IPS-20b (cell line): ENCODE measurements around the gene SAFB2.

Source experiments
- H3K27ac ChIP-seq: one replicate; pipeline ENCODE4 v1.5.1; 2013; ENCODE audit warnings: low read length
- H3K27me3 ChIP-seq: 2 replicates; pipeline ENCODE4 v1.6.1; 2013; ENCODE audit warnings: mild to moderate bottlenecking, low read length, inconsistent platforms; ENCODE audit not compliant: insufficient read depth
- H3K36me3 ChIP-seq: 2 replicates; pipeline ENCODE4 v1.6.1; 2013; ENCODE audit warnings: low read depth, mild to moderate bottlenecking, inconsistent platforms, low read length, moderate library complexity; ENCODE audit not compliant: insufficient read depth
- H3K4me1 ChIP-seq: 2 replicates; pipeline ENCODE4 v1.6.1; 2013; ENCODE audit warnings: mild to moderate bottlenecking, control low read depth, inconsistent platforms, low read length, moderate library complexity; ENCODE audit not compliant: insufficient read depth
- H3K4me3 ChIP-seq: 2 replicates; pipeline ENCODE4 v1.5.1; 2013; ENCODE audit warnings: mild to moderate bottlenecking, low read length, inconsistent platforms
- H3K9ac ChIP-seq: 2 replicates; pipeline ENCODE4 v1.6.1; 2013; ENCODE audit warnings: low read depth, mild to moderate bottlenecking, inconsistent platforms, low read length, moderate library complexity
- H3K9me3 ChIP-seq: 2 replicates; pipeline ENCODE4 v1.6.1; 2013; ENCODE audit warnings: mild to moderate bottlenecking, low read depth, low read length, inconsistent platforms; ENCODE audit not compliant: insufficient read depth

SAFB2 gene

DNA sequence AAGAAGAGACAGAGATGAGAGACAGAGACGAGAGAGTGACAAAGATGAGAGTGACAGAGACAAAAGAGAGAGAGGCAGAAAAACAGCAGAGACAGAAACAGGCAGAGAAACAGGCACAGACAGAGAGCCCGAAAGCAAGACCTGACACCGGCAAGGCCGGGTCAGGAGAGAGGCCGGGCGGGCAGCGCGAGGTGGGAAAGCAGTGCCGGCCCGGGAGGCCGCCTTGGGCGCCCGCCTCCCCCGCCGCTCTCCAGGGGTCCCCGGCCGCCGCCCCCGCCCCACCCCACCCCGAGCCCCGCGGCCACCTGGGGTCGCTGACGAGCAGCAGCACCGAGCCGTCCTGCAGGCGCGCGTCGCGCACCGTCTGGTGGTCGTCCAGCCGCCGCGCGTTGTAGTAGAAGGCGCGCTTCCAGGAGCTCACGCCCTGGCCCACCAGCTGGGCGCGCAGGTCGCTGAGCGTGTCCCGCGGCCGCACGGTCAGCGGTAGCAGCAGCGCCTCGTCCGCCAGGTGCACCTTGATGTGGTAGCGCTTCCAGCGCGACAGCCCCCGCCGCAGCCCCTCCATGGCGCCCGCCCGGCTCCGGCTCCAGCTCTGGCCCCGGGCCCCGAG lies 55.1 kb downstream of the SAFB2 start, which contains the start of gene TINCR:
Gene TINCR, minus strand, starts transcription at position 594 of the 610 bp plus-strand sequence.
- H3K27me3 ChIP-seq = peaks cover 25% of the 10 kb centered on the region
- peak within 1 kb of the TSS; percentile 46; the same call in 1 of the 2 replicates for H3K4me3 ChIP-seq
- no peaks in the 10 kb centered on the region for H3K4me1 ChIP-seq
- H3K9ac ChIP-seq = no peak within 1 kb of the TSS
- H3K36me3 ChIP-seq = no peaks in the 10 kb centered on the region
- no peak within 1 kb of the TSS for H3K27ac ChIP-seq
- no peaks in the 10 kb centered on the region for H3K9me3 ChIP-seq

DNA sequence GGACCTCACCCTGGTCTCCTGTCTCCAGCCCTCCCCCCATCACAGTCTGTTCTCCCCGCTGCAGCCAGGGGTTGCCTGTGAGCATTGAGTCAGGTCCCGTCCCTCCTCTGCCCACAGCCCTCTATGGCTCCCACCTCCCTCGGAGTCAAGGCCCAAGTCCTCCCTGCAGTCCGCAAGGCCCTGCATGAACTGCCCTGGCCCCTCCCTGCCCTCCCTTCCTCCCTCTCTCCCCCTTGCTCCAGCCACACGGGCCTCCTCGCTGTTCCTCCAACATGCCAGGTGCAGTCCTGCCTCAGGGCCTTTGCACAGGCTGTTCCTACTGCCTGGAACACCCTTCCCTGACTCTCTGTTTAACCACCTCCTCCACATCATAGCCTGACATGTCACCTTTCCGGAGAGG lies 57.6 kb downstream of the SAFB2 start:
- Histone ChIP-seq H3K27me3 (peaks cover 25% of the 10 kb centered on the region), H3K4me3 (no peak overlapping the region), H3K9me3 (peaks cover 4% of the 10 kb centered on the region), H3K36me3 (no peaks in the 10 kb centered on the region), H3K9ac (no peak overlapping the region), H3K27ac (no peak overlapping the region), H3K4me1 (peaks cover 5% of the 10 kb centered on the region; the same call in 1 of the 2 replicates)

- peaks cover 5% of the 10 kb centered on the region; the same call in 1 of the 2 replicates for H3K4me1 ChIP-seq
- H3K9me3 ChIP-seq = peaks cover 4% of the 10 kb centered on the region
- H3K27me3 ChIP-seq = peaks cover 25% of the 10 kb centered on the region
- no peak overlapping the region for H3K4me3 ChIP-seq
- no peaks in the 10 kb centered on the region for H3K36me3 ChIP-seq
- H3K27ac ChIP-seq = no peak overlapping the region
- no peak overlapping the region for H3K9ac ChIP-seq
Observed at GRCh38 chr19:5563935-5564612, 58.5 kb downstream of the SAFB2 start.

DNA sequence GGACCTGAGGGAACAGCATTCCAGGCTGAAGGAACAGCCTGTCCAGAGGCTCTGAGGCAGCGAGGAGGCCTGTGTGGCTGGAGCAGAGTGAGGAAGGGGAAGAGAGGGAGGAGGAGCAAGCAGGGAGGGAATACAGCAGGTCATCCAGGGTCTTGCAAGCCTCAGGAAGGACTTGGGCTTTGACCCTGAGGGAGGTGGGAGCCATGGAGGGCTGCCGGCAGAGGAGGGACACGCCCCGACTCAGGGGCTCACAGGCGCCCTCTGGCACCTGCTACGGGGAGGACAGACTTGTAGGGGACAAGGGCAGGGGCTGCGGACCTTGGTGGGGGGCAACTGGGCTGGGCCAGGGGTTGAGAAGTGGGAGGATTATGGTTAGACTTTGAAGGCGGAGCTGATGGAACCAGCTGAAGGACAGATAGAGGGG lies 59.6 kb downstream of the SAFB2 start:
- no peaks in the 10 kb centered on the region for H3K36me3 ChIP-seq
- H3K4me3 ChIP-seq = no peak overlapping the region
- no peak overlapping the region for H3K27ac ChIP-seq
- H3K9ac ChIP-seq = no peak overlapping the region
- peaks cover 18% of the 10 kb centered on the region for H3K27me3 ChIP-seq
- peaks cover 4% of the 10 kb centered on the region for H3K9me3 ChIP-seq
- peaks cover 5% of the 10 kb centered on the region; the same call in 1 of the 2 replicates for H3K4me1 ChIP-seq

GRCh38 chr19:5562280-5562679 lies 60.3 kb downstream of the SAFB2 start:
- peaks cover 4% of the 10 kb centered on the region for H3K9me3 ChIP-seq
- peaks cover 15% of the 10 kb centered on the region for H3K27me3 ChIP-seq
- peaks cover 5% of the 10 kb centered on the region; the same call in 1 of the 2 replicates for H3K4me1 ChIP-seq
- H3K9ac ChIP-seq = no peak overlapping the region
- H3K27ac ChIP-seq = no peak overlapping the region
- H3K4me3 ChIP-seq = no peak overlapping the region
- no peaks in the 10 kb centered on the region for H3K36me3 ChIP-seq

DNA sequence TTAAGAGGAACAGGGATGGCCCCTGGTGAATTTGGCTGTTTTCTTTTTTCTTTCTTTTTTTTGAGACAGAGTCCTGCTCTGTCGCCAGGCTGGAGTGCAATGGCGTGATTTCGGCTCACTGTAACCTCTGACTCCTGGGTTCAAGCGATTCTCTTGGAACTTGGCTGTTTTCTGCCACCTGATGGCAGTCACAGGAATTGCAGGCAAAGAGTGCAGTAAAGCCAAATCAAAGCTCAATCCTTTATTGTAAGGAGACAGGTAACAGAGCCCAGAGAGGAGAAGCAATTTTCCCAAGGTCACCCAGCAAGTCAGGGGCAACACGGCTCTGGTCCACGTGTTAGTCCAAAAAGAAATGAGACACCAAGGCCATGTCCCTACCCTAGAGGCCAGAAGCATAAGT lies 61.0 kb downstream of the SAFB2 start:
- Histone ChIP-seq H3K4me3 (no peak overlapping the region), H3K36me3 (no peaks in the 10 kb centered on the region), H3K27ac (no peak overlapping the region), H3K9me3 (peaks cover 4% of the 10 kb centered on the region), H3K27me3 (peaks cover 8% of the 10 kb centered on the region), H3K9ac (no peak overlapping the region), H3K4me1 (peaks cover 5% of the 10 kb centered on the region; the same call in 1 of the 2 replicates)

DNA sequence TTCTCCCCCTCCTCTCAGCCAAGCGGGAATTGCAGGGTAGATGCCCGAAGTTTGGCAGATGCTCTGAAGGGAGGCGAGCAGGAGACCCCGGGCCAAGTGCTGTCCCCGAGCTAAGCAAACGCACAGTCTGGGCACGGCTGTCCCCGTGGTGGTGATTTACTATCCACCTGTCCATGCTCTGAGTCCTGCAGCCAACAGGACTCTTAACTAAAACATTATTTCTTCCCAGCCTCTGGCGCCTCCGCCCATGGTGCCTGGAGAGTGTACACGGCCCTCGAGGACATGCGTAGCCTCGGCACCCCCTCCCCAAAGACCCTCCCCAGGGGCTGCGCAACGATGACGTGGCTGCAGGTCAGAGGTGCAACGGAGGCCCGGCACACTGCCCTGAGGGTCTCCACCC lies 62.4 kb downstream of the SAFB2 start:
- Histone ChIP-seq H3K9ac (no peak overlapping the region), H3K9me3 (peaks cover 4% of the 10 kb centered on the region), H3K4me3 (no peak overlapping the region), H3K36me3 (no peaks in the 10 kb centered on the region), H3K4me1 (peaks cover 5% of the 10 kb centered on the region; the same call in 1 of the 2 replicates), H3K27ac (no peak overlapping the region), H3K27me3 (no peaks in the 10 kb centered on the region; the same call in 1 of the 2 replicates)

DNA sequence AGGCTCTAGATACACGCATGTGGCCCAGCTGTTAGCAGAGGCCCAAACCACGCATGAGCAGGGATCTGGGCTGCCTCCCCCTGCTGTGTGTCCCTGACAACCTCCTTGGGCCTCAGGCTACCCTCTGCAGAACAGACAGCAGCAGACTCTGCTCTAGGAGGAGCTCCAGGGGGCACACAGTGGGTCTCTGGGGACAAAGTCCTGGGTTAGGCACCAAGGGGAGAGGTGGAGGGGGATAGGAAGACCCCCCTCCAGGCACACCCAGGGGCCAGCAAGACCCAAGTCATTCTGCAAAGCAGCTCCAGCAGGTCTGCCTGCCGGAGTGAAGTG lies 62.8 kb downstream of the SAFB2 start:
- Histone ChIP-seq H3K36me3 (no peaks in the 10 kb centered on the region), H3K9me3 (peaks cover 4% of the 10 kb centered on the region), H3K4me3 (no peak overlapping the region), H3K27me3 (no peaks in the 10 kb centered on the region), H3K9ac (no peak overlapping the region), H3K4me1 (peaks cover 5% of the 10 kb centered on the region; the same call in 1 of the 2 replicates), H3K27ac (no peak overlapping the region)

DNA sequence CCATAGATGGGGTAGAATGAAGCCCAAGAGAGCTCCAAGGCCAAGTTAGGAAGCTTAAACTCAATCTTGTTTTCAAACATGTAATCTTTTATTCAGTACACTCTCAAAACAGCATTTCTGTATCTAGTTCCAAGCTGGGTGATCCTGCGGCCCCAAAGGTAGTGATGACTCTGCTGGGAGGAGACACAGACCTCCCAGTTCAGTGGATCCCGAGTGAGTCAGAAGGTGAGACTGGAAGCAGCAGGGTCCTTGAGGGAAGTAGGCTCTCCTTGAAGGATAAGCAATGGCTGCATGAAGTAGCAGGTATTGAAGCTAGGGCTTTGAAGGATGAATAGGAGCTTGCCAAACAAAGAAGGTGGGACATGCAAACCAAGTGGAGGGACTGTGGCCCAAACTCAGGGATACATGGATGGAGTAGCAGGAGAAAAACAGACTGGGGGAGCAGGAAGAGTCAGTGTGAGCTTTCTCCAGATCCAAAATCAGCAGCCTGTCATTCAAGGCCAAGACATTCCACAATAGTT lies 64.4 kb downstream of the SAFB2 start:
- Histone ChIP-seq H3K4me3 (no peak overlapping the region), H3K27ac (no peak overlapping the region), H3K9ac (no peak overlapping the region), H3K4me1 (peaks cover 5% of the 10 kb centered on the region; the same call in 1 of the 2 replicates), H3K27me3 (no peaks in the 10 kb centered on the region), H3K36me3 (no peaks in the 10 kb centered on the region), H3K9me3 (peaks cover 4% of the 10 kb centered on the region)

DNA sequence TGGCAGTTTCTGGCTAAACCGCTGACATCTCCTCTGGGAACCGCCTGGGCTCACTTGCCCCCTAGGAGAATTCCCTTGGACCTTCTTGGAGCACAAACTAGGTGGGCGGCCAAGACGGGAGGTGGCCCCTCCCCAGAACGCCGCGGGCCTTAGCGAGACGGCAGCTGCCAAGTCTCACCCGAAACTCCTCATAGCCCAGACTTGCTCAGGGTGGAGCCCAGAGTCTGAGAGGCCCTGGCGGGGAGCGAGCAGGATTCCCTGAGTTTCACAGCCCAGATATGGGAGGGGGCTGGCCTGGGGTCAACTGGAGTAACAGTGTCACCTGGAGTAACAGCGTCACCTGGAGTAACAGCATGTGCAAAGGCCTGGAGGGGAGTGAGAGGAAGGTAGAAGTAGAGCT lies 64.9 kb downstream of the SAFB2 start:
- H3K4me1 ChIP-seq = peaks cover 5% of the 10 kb centered on the region; the same call in 1 of the 2 replicates

DNA sequence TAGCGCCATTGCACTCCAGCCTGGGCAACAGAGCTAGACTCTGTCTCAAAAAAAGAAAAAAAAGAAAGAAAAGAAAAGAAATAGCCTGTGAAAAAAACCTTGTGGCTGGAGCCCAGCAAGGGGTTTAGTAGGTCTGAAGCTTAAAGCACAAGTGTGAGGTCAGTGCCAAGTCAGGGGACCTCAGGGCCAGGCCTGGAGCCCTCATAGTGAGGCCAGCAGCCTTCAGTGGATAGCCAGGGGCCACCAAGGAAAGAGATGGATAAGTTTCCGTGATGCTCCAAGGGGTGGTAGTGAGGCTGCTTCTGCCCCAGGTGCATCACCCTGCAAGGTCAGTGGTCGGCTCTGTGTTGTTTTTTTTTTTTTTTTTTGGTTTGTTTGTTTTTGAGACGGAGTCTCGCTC lies 67.7 kb downstream of the SAFB2 start:
- Histone ChIP-seq H3K4me1 (no peaks in the 10 kb centered on the region; the same call in 1 of the 2 replicates), H3K9ac (no peak overlapping the region), H3K27ac (no peak overlapping the region), H3K36me3 (no peaks in the 10 kb centered on the region), H3K4me3 (no peak overlapping the region), H3K27me3 (no peaks in the 10 kb centered on the region), H3K9me3 (no peaks in the 10 kb centered on the region)

More for the DNA sequence above, 64.9 kb downstream of the SAFB2 start:
- Histone ChIP-seq H3K36me3 (no peaks in the 10 kb centered on the region), H3K27me3 (no peaks in the 10 kb centered on the region), H3K9ac (no peak overlapping the region), H3K4me3 (no peak overlapping the region), H3K27ac (no peak overlapping the region), H3K9me3 (peaks cover 4% of the 10 kb centered on the region)

DNA sequence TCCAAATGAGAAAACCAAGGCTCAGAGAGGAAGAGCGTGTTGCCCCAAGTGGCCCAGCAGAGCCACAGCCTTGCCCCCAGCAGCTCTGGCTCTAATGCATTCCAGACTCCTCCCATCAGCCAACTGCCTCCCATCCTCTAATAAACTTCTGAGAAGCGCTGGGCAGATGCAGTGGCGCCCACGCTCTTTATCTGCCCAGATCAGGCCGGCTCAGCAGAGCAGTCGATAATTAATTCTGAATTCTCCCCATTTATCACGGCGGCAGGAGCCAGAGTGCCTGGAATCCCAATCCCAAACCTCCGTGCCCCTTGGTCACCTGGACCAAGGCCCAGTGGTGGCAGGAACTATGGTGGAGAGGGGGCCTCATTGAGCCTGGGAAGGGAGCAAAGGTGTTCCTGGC lies 68.7 kb downstream of the SAFB2 start:
- no peaks in the 10 kb centered on the region for H3K27me3 ChIP-seq
- no peak overlapping the region for H3K4me3 ChIP-seq
- H3K9me3 ChIP-seq = no peaks in the 10 kb centered on the region
- H3K36me3 ChIP-seq = no peaks in the 10 kb centered on the region
- no peak overlapping the region for H3K9ac ChIP-seq
- no peaks in the 10 kb centered on the region for H3K4me1 ChIP-seq
- no peak overlapping the region for H3K27ac ChIP-seq
